ENCODE results near the gene TUT4. TPM values are rescaled to one million over a fixed set of nuclear protein-coding genes. Genes with fewer than 3 reads are reported as not detected.

Gene TUT4
- total RNA-seq, 2 experiments from 2014 or later, result 70.8 to 72.4 TPM

DNA sequence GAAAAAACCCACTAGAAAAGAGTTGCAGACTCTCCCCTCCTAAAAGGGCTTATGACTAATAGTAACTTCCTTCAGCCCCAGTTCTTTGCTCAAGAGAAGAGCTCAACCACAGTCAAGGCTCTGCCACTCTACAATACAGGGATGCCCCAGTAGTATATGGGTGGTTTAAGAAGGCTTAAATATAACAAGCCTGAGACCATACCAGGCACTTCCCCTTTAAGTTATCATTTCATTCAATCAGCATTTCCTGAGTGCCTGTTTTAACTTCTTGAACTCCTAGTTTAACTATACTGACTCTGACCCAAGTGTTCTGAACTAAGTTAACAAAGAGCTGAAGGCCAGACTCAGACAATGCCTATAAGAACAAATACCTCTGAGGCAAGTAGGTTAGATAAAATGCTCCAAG is 128.7 kb downstream of the TUT4 start:
- no peaks in the 10 kb centered on the region for H3K4me1 ChIP-seq (ENCODE audit: insufficient read depth, low read length, poor library complexity, severe bottlenecking)
- no peak for DNase-seq (ENCODE audit: low spot score)
- POLR2A ChIA-PET, result no interaction called here
- intact Hi-C loops (cut with micrococcal nuclease; ENCODE audit: unreplicated experiment), result no loop called here
- H3K36me3 ChIP-seq (ENCODE audit: insufficient read depth, low read length), result peaks cover 71% of the 10 kb centered on the region
- TF ChIP-seq, protein P1, sequence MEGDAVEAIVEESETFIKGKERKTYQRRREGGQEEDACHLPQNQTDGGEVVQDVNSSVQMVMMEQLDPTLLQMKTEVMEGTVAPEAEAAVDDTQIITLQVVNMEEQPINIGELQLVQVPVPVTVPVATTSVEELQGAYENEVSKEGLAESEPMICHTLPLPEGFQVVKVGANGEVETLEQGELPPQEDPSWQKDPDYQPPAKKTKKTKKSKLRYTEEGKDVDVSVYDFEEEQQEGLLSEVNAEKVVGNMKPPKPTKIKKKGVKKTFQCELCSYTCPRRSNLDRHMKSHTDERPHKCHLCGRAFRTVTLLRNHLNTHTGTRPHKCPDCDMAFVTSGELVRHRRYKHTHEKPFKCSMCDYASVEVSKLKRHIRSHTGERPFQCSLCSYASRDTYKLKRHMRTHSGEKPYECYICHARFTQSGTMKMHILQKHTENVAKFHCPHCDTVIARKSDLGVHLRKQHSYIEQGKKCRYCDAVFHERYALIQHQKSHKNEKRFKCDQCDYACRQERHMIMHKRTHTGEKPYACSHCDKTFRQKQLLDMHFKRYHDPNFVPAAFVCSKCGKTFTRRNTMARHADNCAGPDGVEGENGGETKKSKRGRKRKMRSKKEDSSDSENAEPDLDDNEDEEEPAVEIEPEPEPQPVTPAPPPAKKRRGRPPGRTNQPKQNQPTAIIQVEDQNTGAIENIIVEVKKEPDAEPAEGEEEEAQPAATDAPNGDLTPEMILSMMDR (conservative IDR thresholded peaks at IDR 0.05; ENCODE audit: low read length), result no peak
- TF ChIP-seq EZH2phosphoT487 (IDR thresholded peaks at IDR 0.05; ENCODE audit: borderline replicate concordance, low read depth, low read length), result no peak
- H3K4me2 ChIP-seq (ENCODE audit: low read length), result no peak overlapping the region
- CTCF ChIA-PET (ENCODE audit: unreplicated experiment), result no interaction called here
- H2AFZ ChIP-seq (ENCODE audit: low read length), result no peak overlapping the region
- H4K20me1 ChIP-seq (ENCODE audit: insufficient read depth, low read length), result no peaks in the 10 kb centered on the region
- BruUV-seq (replicated peaks), result no TSS peak
- no peak overlapping the region for H3K27ac ChIP-seq (ENCODE audit: low read depth, low read length, poor library complexity, severe bottlenecking)
- no peaks in the 10 kb centered on the region for H3K9me2 ChIP-seq (ENCODE audit: insufficient read depth, low read length)
- no peaks in the 10 kb centered on the region for H3K79me2 ChIP-seq (ENCODE audit: insufficient read depth, low read depth, low read length)
- H3K9me3 ChIP-seq (ENCODE audit: low read length), result no peaks in the 10 kb centered on the region
- H3K4me3 ChIP-seq (ENCODE audit: low read depth, low read length, poor library complexity, severe bottlenecking), result no peak overlapping the region

DNA sequence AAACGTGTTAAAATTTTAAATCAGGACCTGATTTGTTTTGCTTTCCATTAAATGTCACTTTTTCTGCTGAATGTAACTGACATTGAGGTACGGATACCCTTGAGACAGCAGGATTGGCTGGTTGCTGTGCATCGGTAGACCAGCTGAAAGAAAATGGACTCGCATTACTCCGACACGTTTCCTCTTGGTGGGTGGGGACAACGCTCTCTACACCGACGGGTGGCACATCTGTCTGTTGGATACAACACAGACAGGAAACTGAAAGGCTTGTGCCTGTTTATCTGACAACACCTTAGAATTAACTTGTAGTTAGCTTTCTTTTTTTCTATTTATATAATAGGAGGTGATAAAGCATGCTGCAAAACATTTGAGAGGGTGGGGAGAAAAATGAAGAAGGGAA is 129.1 kb downstream of the TUT4 start:
- Histone ChIP-seq H3K36me3 (ENCODE audit: insufficient read depth, low read length) (peaks cover 73% of the 10 kb centered on the region), H2AFZ (ENCODE audit: low read length) (no peak overlapping the region), H3K4me2 (ENCODE audit: low read length) (no peak overlapping the region), H3K79me2 (ENCODE audit: insufficient read depth, low read depth, low read length) (no peaks in the 10 kb centered on the region), H3K4me1 (ENCODE audit: insufficient read depth, low read length, poor library complexity, severe bottlenecking) (no peaks in the 10 kb centered on the region), H4K20me1 (ENCODE audit: insufficient read depth, low read length) (no peaks in the 10 kb centered on the region), H3K9me2 (ENCODE audit: insufficient read depth, low read length) (no peaks in the 10 kb centered on the region), H3K4me3 (ENCODE audit: low read depth, low read length, poor library complexity, severe bottlenecking) (no peak overlapping the region), H3K27ac (ENCODE audit: low read depth, low read length, poor library complexity, severe bottlenecking) (no peak overlapping the region), H3K9me3 (ENCODE audit: low read length) (no peaks in the 10 kb centered on the region)
- no TSS peak for BruUV-seq (replicated peaks)
- TF ChIP-seq EZH2phosphoT487 (IDR thresholded peaks at IDR 0.05; ENCODE audit: borderline replicate concordance, low read depth, low read length), result no peak
- TF ChIP-seq, protein P1 (conservative IDR thresholded peaks at IDR 0.05; ENCODE audit: low read length), result no peak
- no peak for DNase-seq (ENCODE audit: low spot score)
- intact Hi-C loops (cut with micrococcal nuclease; ENCODE audit: unreplicated experiment), result no loop called here
- ChIA-PET CTCF (ENCODE audit: unreplicated experiment) (no interaction called here), POLR2A (no interaction called here)

DNA sequence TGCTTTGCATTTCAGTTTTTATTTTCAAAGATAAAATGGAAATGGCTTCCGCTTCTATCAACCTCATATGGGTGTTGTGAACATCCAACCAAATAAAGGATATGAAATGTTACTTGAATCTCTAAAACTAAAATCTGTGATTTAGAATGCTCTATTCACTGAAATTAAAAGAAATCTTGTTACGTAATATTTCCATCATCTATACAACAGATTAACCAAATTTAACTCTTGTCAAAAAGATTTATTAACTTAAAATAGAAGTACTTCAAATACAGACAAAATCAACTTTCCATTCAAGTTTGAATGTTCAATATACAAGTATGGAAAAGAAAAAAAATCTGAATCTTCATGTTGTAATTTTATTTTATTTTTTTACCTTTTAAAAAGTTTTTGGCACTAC is 129.8 kb downstream of the TUT4 start:
- H4K20me1 ChIP-seq (ENCODE audit: insufficient read depth, low read length), result no peaks in the 10 kb centered on the region
- no peak overlapping the region for H2AFZ ChIP-seq (ENCODE audit: low read length)
- CTCF ChIA-PET (ENCODE audit: unreplicated experiment), result no interaction called here
- TF ChIP-seq, protein P1 (conservative IDR thresholded peaks at IDR 0.05; ENCODE audit: low read length), result no peak
- no peak overlapping the region for H3K27ac ChIP-seq (ENCODE audit: low read depth, low read length, poor library complexity, severe bottlenecking)
- no peak overlapping the region for H3K4me3 ChIP-seq (ENCODE audit: low read depth, low read length, poor library complexity, severe bottlenecking)
- no TSS peak for BruUV-seq (replicated peaks)
- peaks cover 78% of the 10 kb centered on the region for H3K36me3 ChIP-seq (ENCODE audit: insufficient read depth, low read length)
- no peaks in the 10 kb centered on the region for H3K9me2 ChIP-seq (ENCODE audit: insufficient read depth, low read length)
- no peaks in the 10 kb centered on the region for H3K4me1 ChIP-seq (ENCODE audit: insufficient read depth, low read length, poor library complexity, severe bottlenecking)
- no peaks in the 10 kb centered on the region for H3K9me3 ChIP-seq (ENCODE audit: low read length)
- intact Hi-C loops (cut with micrococcal nuclease; ENCODE audit: unreplicated experiment), result no loop called here
- no peaks in the 10 kb centered on the region for H3K79me2 ChIP-seq (ENCODE audit: insufficient read depth, low read depth, low read length)
- POLR2A ChIA-PET, result no interaction called here
- no peak overlapping the region for H3K4me2 ChIP-seq (ENCODE audit: low read length)
- DNase-seq (ENCODE audit: low spot score), result no peak
